ENCODE data around the gene PLEKHA4.

PLEKHA4 gene

GRCh38 chr19:48870048-48870447 lies 1.6 kb upstream of the PLEKHA4 start:
- Histone ChIP-seq H3K4me2 (ENCODE audit: low read depth, low read length) (no peak overlapping the region), H3K4me3 (ENCODE audit: low read length) (no peak overlapping the region), H2AFZ (ENCODE audit: low read length) (no peak overlapping the region), H3F3A (ENCODE audit: insufficient read depth, low read length) (peaks cover 27% of the 10 kb centered on the region), H3K27me3 (replicated peaks; ENCODE audit: insufficient read depth, low read length) (peaks cover 7% of the 10 kb centered on the region; the same call in 1 of the 2 replicates), H3K9ac (ENCODE audit: low read length) (no peak overlapping the region), H3K9me2 (replicated peaks; ENCODE audit: insufficient read depth, low read length) (no peaks in the 10 kb centered on the region), H3K79me2 (ENCODE audit: low read length) (peaks cover 26% of the 10 kb centered on the region), H4K20me1 (ENCODE audit: insufficient read depth, low read length) (no peaks in the 10 kb centered on the region), H3K9me3 (replicated peaks; ENCODE audit: insufficient read depth, low read length) (no peaks in the 10 kb centered on the region), H3K36me3 (replicated peaks; ENCODE audit: insufficient read depth, low read length) (no peaks in the 10 kb centered on the region), H3K4me1 (ENCODE audit: low read length) (peaks cover 22% of the 10 kb centered on the region), H3K27ac (ENCODE audit: low read length) (no peak overlapping the region)
- DNase-seq = no peak
- TF ChIP-seq EZH2phosphoT487 (IDR thresholded peaks at IDR 0.05; ENCODE audit: low read length) = no peak
- no peak for TF ChIP-seq EZH2 (optimal IDR thresholded peaks at IDR 0.05; ENCODE audit: low read depth, low read length)
- no peak for TF ChIP-seq CTCF (IDR thresholded peaks at IDR 0.05; ENCODE audit: low read length)

- peaks cover 5% of the 10 kb centered on the region for H3F3A ChIP-seq (ENCODE audit: insufficient read depth, low read length)
- no peak overlapping the region for H3K27ac ChIP-seq (ENCODE audit: low read length)
- no peak overlapping the region for H3K4me2 ChIP-seq (ENCODE audit: low read depth, low read length)
- H3K79me2 ChIP-seq (ENCODE audit: low read length) = peaks cover 5% of the 10 kb centered on the region
- peaks cover 11% of the 10 kb centered on the region for H3K4me1 ChIP-seq (ENCODE audit: low read length)
- no peak overlapping the region for H3K9ac ChIP-seq (ENCODE audit: low read length)
- no peaks in the 10 kb centered on the region for H4K20me1 ChIP-seq (ENCODE audit: insufficient read depth, low read length)
- no peaks in the 10 kb centered on the region for H3K36me3 ChIP-seq (replicated peaks; ENCODE audit: insufficient read depth, low read length)
- no peaks in the 10 kb centered on the region for H3K9me2 ChIP-seq (replicated peaks; ENCODE audit: insufficient read depth, low read length)
- H3K27me3 ChIP-seq (replicated peaks; ENCODE audit: insufficient read depth, low read length) = peaks cover 7% of the 10 kb centered on the region; the same call in 1 of the 2 replicates
- H2AFZ ChIP-seq (ENCODE audit: low read length) = no peak overlapping the region
- no peak overlapping the region for H3K4me3 ChIP-seq (ENCODE audit: low read length)
- DNase-seq = no peak
- no peaks in the 10 kb centered on the region for H3K9me3 ChIP-seq (replicated peaks; ENCODE audit: insufficient read depth, low read length)
- TF ChIP-seq EZH2phosphoT487 (IDR thresholded peaks at IDR 0.05; ENCODE audit: low read length) = no peak
- TF ChIP-seq EZH2 (optimal IDR thresholded peaks at IDR 0.05; ENCODE audit: low read depth, low read length) = no peak
- TF ChIP-seq CTCF (IDR thresholded peaks at IDR 0.05; ENCODE audit: low read length) = no peak
Measured at GRCh38 chr19:48867746-48868113, 687 bp downstream of the PLEKHA4 start.

GRCh38 chr19:48867123-48867745 lies 1.2 kb downstream of the PLEKHA4 start:
- Histone ChIP-seq H3F3A (ENCODE audit: insufficient read depth, low read length) (no peaks in the 10 kb centered on the region), H4K20me1 (ENCODE audit: insufficient read depth, low read length) (no peaks in the 10 kb centered on the region), H3K4me1 (ENCODE audit: low read length) (peaks cover 11% of the 10 kb centered on the region), H3K79me2 (ENCODE audit: low read length) (peaks cover under 1% of the 10 kb centered on the region; the same call in 1 of the 2 replicates), H3K9me2 (replicated peaks; ENCODE audit: insufficient read depth, low read length) (no peaks in the 10 kb centered on the region), H2AFZ (ENCODE audit: low read length) (no peak overlapping the region), H3K27me3 (replicated peaks; ENCODE audit: insufficient read depth, low read length) (peaks cover 7% of the 10 kb centered on the region; the same call in 1 of the 2 replicates), H3K36me3 (replicated peaks; ENCODE audit: insufficient read depth, low read length) (no peaks in the 10 kb centered on the region), H3K9me3 (replicated peaks; ENCODE audit: insufficient read depth, low read length) (no peaks in the 10 kb centered on the region), H3K4me2 (ENCODE audit: low read depth, low read length) (no peak overlapping the region), H3K27ac (ENCODE audit: low read length) (no peak overlapping the region), H3K9ac (ENCODE audit: low read length) (no peak overlapping the region), H3K4me3 (ENCODE audit: low read length) (no peak overlapping the region)
- no peak for TF ChIP-seq EZH2 (optimal IDR thresholded peaks at IDR 0.05; ENCODE audit: low read depth, low read length)
- TF ChIP-seq EZH2phosphoT487 (IDR thresholded peaks at IDR 0.05; ENCODE audit: low read length) = no peak
- no peak for TF ChIP-seq CTCF (IDR thresholded peaks at IDR 0.05; ENCODE audit: low read length)
- DNase-seq = no peak

Measured in MM.1S (cell line).